ENCODE measurements around the gene SMARCC1.

SMARCC1 gene

DNA sequence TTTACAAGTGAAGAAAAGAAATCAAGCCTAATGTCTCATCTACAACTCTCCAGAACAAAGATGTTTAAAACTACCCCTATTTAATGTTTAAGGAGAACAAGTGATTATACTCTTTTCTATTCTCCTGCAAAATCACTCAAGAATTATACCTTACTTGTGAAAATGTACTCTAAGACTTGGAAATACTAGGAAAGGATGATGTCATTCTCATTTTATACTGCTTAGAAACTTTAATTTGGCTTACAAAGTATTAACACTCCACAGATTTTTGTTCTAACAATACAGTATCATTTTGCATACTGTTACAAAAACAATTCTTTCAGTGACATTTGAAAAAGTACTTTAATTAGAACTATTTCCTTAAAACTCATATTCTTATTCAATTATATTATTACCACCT is 89.5 kb downstream of the SMARCC1 start:
- DNase-seq: no peak

- DNase-seq: no peak
Observed at GRCh38 chr3:47688488-47688887, 93.2 kb downstream of the SMARCC1 start.

- DNase-seq: peak; percentile 11
Observed at GRCh38 chr3:47685037-47685436, 96.7 kb downstream of the SMARCC1 start.

- no peak for DNase-seq
Observed at GRCh38 chr3:47681016-47681415, 100.7 kb downstream of the SMARCC1 start.

- DNase-seq: no peak
Observed at GRCh38 chr3:47678446-47679338, 103.0 kb downstream of the SMARCC1 start.

DNA sequence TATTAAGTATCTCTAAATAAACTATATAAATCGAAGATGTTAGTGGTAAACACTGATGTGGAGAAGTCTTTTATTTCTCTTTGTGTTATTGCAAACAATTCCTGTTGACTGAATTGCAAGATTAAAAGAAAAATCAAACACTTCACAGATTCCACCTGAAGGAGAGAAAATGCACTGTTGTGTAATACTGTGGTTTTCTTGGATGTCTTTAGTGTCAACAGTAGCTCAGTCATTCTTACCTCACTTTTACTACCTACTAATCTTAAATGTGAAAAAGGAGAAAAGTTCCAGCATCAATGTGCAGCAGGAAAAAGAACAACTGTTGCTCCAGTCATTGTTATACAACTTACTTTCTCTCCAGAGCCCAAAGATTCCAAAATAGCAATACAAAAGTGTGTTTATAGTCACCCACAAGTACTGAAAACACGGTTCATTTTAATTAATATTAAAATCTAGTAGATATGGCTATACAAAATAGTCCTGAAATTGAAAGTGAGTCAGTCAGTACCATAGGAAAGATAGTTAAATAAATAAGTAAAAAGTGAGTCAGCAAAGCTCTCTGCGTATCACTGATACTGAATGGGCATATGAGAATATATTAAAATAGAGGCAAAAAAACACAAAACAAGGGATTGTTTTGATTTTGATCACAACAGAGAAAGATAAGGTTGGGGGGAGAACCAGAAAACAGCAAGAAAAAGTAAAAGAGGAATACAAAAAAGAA is 112.5 kb downstream of the SMARCC1 start:
- peak; percentile 27 for DNase-seq

DNA sequence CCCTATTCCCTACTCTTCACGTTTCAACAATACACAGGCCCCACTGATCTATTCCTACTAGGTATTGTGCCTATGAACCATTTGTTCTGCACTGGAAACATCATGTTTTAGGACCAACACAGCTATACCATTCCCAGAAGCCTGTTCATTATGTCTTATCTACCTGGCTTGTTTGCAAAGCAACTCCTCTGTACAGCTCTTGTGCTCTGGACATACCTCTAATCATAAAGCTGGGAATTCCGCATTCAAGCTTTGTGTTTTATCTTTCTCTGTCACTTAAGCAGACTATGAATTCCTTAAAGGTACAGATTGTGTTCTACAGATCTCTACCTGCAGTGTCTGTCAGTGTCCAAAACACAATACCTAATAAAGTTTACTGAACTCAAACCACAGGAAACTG is 115.6 kb downstream of the SMARCC1 start:
- no peak for DNase-seq

GRCh38 chr3:47664519-47664918 is 117.2 kb downstream of the SMARCC1 start:
- DNase-seq: peak; percentile 61

DNA sequence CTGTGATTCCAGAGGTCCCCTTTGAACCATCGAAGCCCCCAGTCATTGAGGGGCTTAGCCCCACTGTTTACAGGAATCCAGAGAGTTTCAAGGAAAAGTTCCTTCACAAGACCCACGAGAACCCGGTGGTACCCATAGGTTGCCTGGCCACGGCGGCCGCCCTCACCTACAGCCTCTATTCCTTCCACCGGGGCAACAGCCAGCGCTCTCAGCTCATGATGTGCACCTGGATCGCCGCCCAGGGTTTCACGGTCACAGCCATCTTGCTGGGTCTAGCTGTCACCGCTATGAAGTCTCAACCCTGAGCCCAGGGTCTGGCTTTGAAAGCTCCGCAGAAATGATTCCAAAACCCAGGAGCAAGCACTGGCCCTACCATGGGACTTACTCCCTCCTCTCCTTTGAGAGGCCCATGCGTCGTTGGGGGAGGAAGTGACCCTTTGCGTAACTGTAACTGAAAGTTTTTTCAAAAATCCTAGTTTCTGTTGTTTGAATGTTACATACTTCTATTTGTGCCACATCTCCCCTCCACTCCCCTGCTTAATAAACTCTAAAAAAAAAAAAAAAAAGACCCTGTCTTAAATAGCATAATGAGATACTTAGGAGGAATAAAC is 118.0 kb downstream of the SMARCC1 start:
- no peak for DNase-seq

GRCh38 chr3:47661121-47661752 is 120.5 kb downstream of the SMARCC1 start:
- peak; percentile 27 for DNase-seq

DNA sequence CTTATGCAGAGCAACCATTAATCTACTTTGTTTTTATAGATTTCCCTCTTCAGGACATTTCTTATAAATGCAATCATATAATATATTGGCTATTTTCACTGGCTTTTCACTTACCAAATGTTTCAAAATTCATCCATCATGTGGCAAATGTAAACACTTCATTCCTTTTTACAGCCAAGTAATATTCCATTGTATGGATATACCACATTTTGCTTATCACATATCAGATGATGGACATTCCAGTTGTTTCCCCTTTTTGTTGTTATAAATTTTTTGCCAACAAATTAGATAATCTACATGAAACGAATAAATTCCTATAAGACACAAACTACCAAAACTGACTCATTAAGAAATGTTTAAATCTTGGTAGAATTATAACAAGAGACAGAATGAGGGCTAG is 123.2 kb downstream of the SMARCC1 start:
- DNase-seq: no peak

DNA sequence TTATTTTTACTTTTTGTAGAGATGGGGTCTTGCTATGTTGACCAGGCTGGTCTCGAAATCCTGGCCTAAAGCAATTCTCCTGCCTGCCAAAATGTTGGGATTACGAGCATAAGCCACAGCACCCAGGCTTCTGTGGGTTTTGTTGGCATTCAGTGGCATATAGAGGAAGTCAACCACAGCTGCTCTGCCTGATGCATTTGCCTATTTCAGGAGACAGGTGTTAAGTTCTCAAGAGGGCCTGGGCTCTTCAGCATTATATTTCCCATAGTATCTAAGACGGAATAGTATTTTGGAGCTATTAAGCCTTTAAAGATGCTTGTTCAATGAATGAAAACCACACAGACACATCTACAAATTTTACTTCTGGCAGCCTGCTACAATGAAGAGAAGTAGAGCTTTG is 129.6 kb downstream of the SMARCC1 start:
- no peak for DNase-seq

GRCh38 chr3:47650294-47650693 is 131.4 kb downstream of the SMARCC1 start:
- DNase-seq: no peak

GRCh38 chr3:47647550-47647949 is 134.1 kb downstream of the SMARCC1 start:
- DNase-seq: no peak

GRCh38 chr3:47646362-47646761 is 135.3 kb downstream of the SMARCC1 start:
- no peak for DNase-seq

DNA sequence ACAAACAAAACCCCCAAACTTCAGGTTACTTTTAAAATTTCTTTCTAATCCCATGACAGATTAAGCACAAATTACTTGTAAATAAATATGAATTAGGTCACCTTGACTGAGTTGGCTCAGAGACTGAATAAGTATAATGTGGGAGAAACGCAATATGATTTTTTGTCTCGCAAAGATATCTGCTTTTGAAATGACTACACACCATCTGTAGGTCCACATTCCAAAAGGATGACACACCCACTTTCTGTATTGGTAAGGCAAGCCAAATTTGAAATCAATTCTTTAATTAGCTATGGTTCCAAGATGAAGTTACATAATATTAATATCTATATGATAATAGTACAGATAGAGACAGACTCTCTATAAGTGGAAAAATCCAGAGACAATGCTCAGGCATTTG is 136.1 kb downstream of the SMARCC1 start:
- peak; percentile 29 for DNase-seq

GRCh38 chr3:47643092-47643491 is 138.6 kb downstream of the SMARCC1 start:
- no peak for DNase-seq

DNA sequence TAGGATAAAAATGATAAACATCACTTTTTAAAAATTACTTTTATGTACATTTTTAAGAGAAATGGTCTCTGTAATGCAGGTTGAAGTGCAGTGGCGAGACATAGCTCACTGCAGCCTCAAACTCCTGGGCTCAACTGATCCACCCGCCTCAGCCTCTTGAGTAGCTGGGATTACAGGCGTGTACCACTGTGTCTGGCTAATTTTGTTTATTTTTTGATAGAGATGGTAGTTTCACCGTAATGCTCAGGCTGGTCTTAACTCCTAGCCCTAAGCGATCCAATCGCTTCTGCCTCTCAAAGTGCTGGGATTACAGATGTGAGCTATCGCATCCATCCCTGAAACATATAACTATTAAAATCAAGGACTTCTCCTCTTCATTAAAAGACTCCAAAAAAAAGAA is 140.0 kb downstream of the SMARCC1 start:
- DNase-seq: no peak

GRCh38 chr3:47636921-47637320 is 144.8 kb downstream of the SMARCC1 start:
- DNase-seq: no peak

DNA sequence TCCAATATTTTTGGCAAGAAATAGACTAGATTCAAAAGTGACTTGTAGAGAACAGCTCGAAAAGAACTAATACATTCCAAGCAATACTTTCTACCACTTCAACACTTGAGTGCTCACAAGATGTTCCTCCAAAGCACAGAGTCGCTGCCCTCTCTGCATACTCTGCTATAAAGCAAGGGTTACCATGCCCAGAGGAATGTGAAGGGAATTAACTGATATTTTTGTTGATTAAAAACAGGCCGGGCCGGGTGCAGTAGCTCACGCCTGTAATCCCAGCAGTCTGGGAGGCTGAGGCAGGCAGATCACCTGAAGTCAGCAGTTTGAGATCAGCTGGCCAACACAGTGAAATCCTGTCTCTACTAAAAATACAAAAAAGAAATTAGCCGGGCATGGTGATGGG is 145.5 kb downstream of the SMARCC1 start:
- no peak for DNase-seq

GRCh38 chr3:47635536-47635935 is 146.2 kb downstream of the SMARCC1 start:
- DNase-seq: no peak

DNA sequence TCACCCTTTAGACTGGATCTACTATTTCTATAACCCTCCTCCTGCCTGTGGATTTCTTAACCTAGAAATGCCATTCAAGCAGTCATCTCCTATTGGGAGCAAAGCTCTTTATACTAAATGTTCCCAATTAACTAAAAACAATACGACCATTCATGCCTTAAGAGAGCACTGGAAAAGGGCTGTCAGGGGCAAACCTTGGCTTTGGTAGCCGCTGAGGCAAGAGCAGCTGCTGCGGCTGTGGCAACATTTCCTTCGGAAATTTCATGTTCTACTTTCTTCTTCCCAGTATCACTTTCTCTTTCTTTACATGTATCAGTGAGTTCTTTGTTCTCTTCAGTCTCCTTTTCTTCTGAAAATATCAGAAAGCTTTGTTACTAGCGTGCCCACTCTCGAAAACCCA is 146.7 kb downstream of the SMARCC1 start:
- no peak for DNase-seq

DNA sequence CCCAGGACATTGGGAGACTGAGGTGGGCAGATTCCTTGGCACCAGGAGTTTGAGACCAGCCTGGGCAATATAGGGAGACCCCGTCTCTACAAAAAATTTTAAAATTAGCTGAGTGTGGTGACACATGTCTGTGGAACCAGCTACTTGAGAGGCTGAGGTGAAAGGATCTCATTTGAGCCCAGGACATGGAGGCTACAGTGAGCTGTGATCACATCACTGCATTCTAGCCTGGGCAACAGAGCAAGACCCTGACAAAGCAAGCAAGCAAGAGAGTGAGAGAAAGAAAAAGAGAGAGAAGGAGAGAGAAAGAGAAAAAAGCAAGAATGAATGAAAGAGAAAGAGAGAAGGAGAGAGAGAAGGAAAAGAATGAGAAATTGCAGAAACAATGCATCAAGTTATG is 150.9 kb downstream of the SMARCC1 start:
- DNase-seq: no peak

All from fibroblast of skin of back (primary cell).